GM12873 (cell line): ENCODE results near the gene ACAP2.

Experiments
- CTCF ChIP-seq: IDR thresholded peaks from 2 replicates; pipeline ENCODE4 v1.5.1; 2012; ENCODE audit warnings: low read depth, mild to moderate bottlenecking, moderate library complexity, low read length, control low read depth; ENCODE audit not compliant: insufficient read depth; ENCODE audit errors: missing control alignments

The ACAP2 gene

GRCh38 chr3:195274259-195274966, 168.4 kb downstream of the ACAP2 start:
- no peak for TF ChIP-seq CTCF

GRCh38 chr3:195271410-195272243, 171.2 kb downstream of the ACAP2 start:
- TF ChIP-seq CTCF, result peak; percentile 84

GRCh38 chr3:195270817-195271409, 171.9 kb downstream of the ACAP2 start, which contains the start of gene XXYLT1:
Gene XXYLT1, minus strand, starts transcription at chr3:195271159. Its CDS starts 101 bp downstream, at chr3:195271058.
- peak; percentile 62 for TF ChIP-seq CTCF

- no peak for TF ChIP-seq CTCF
These were observed 172.6 kb downstream of the ACAP2 start for GRCh38 chr3:195270079-195270816.

GRCh38 chr3:195269375-195270078, 173.3 kb downstream of the ACAP2 start:
- no peak for TF ChIP-seq CTCF

GRCh38 chr3:195268576-195269309, 174.1 kb downstream of the ACAP2 start:
- TF ChIP-seq CTCF, result no peak
